H9 (cell line): ENCODE results near the gene CC2D2B. TPM values are rescaled to one million over a fixed set of nuclear protein-coding genes. Genes with fewer than 3 reads are reported as not detected.

Experiments
- DNase-seq: peaks from one replicate; pipeline ENCODE4 v3.0.0-alpha.2; 2017
- H2AFZ ChIP-seq: one replicate; pipeline ENCODE4 v1.6.1; 2013; ENCODE audit warnings: mild to moderate bottlenecking, low read length, control low read depth, moderate library complexity
- H2AK5ac ChIP-seq: 2 replicates; pipeline ENCODE4 v1.6.1; 2013; ENCODE audit warnings: low read length, control low read depth, mixed read lengths; ENCODE audit not compliant: insufficient read length
- H2BK120ac ChIP-seq: one replicate; pipeline ENCODE4 v1.6.1; 2013; ENCODE audit warnings: low read depth, mild to moderate bottlenecking, low read length, control low read depth, inconsistent platforms; ENCODE audit not compliant: poor library complexity, severe bottlenecking
- H2BK12ac ChIP-seq: 2 replicates; pipeline ENCODE4 v1.6.1; 2013; ENCODE audit warnings: low read length, control low read depth, mixed read lengths, low read depth; ENCODE audit not compliant: insufficient read length
- H2BK15ac ChIP-seq: 2 replicates; pipeline ENCODE4 v1.6.1; 2013; ENCODE audit warnings: low read depth, low read length, control low read depth
- H2BK20ac ChIP-seq: one replicate; pipeline ENCODE4 v1.6.1; 2013; ENCODE audit warnings: low read depth, mild to moderate bottlenecking, low read length, control low read depth, inconsistent platforms; ENCODE audit not compliant: poor library complexity, severe bottlenecking
- H2BK5ac ChIP-seq: 2 replicates; pipeline ENCODE4 v1.6.1; 2013; ENCODE audit warnings: low read length, control low read depth, mixed read lengths; ENCODE audit not compliant: insufficient read length
- H3K14ac ChIP-seq: 2 replicates; pipeline ENCODE4 v1.6.1; 2013; ENCODE audit warnings: low read length, control low read depth; ENCODE audit not compliant: insufficient read depth
- H3K18ac ChIP-seq: 2 replicates; pipeline ENCODE4 v1.6.1; 2013; ENCODE audit warnings: low read depth, mild to moderate bottlenecking, mixed read lengths, low read length, control low read depth; ENCODE audit not compliant: insufficient read length
- H3K23ac ChIP-seq: 2 replicates; pipeline ENCODE4 v1.6.1; 2013; ENCODE audit warnings: low read length, control low read depth, mixed read lengths, low read depth; ENCODE audit not compliant: insufficient read length
- H3K23me2 ChIP-seq: 2 replicates; pipeline ENCODE4 v1.6.1; 2013; ENCODE audit warnings: low read depth, mild to moderate bottlenecking, mixed read lengths, low read length, control low read depth; ENCODE audit not compliant: insufficient read length, poor library complexity, severe bottlenecking
- H3K27ac ChIP-seq: 2 replicates; pipeline ENCODE4 v1.5.1; 2013; ENCODE audit warnings: low read length, control low read depth, mixed read lengths, low read depth; ENCODE audit not compliant: insufficient read length
- H3K27me3 ChIP-seq: 2 replicates; pipeline ENCODE4 v1.6.1; 2013; ENCODE audit warnings: low read length, control low read depth, inconsistent platforms; ENCODE audit not compliant: insufficient read depth
- H3K4ac ChIP-seq: 2 replicates; pipeline ENCODE4 v1.6.1; 2013; ENCODE audit warnings: low read depth, mild to moderate bottlenecking, control low read depth, inconsistent platforms, low read length, moderate library complexity
- H3K4me1 ChIP-seq: 2 replicates; pipeline ENCODE4 v1.6.1; 2013; ENCODE audit warnings: low read length, control low read depth, inconsistent platforms; ENCODE audit not compliant: insufficient read depth
- H3K4me2 ChIP-seq: 2 replicates; pipeline ENCODE4 v1.6.1; 2013; ENCODE audit warnings: low read length, control low read depth, mixed read lengths; ENCODE audit not compliant: insufficient read length, insufficient read depth
- H3K56ac ChIP-seq: 2 replicates; pipeline ENCODE4 v1.6.1; 2013; ENCODE audit warnings: low read depth, mild to moderate bottlenecking, mixed read lengths, low read length, control low read depth; ENCODE audit not compliant: insufficient read length
- H3K79me1 ChIP-seq: 2 replicates; pipeline ENCODE4 v1.6.1; 2013; ENCODE audit warnings: low read depth, mild to moderate bottlenecking, moderate library complexity, low read length, control low read depth, inconsistent platforms; ENCODE audit not compliant: insufficient read depth, poor library complexity, severe bottlenecking
- H3K79me2 ChIP-seq: 2 replicates; pipeline ENCODE4 v1.6.1; 2013; ENCODE audit warnings: low read length, control low read depth, inconsistent platforms; ENCODE audit not compliant: insufficient read depth
- H3K9ac ChIP-seq: 2 replicates; pipeline ENCODE4 v1.6.1; 2013; ENCODE audit warnings: low read length, control low read depth, mixed read lengths; ENCODE audit not compliant: insufficient read length; ENCODE audit errors: extremely low read depth
- H3K9me3 ChIP-seq: one replicate; pipeline ENCODE4 v1.6.1; 2013; ENCODE audit warnings: low read depth, low read length, inconsistent platforms; ENCODE audit not compliant: control insufficient read depth
- H3T11ph ChIP-seq: one replicate; pipeline ENCODE4 v1.6.1; 2013; ENCODE audit warnings: mild to moderate bottlenecking, low read length, control low read depth, inconsistent platforms
- H4K20me1 ChIP-seq: one replicate; pipeline ENCODE4 v1.6.1; 2013; ENCODE audit not compliant: control insufficient read depth, insufficient read length, insufficient read depth
- H4K5ac ChIP-seq: 2 replicates; pipeline ENCODE4 v1.6.1; 2013; ENCODE audit warnings: low read depth, mild to moderate bottlenecking, mixed read lengths, low read length, control low read depth; ENCODE audit not compliant: insufficient read length
- H4K8ac ChIP-seq: replicated peaks from 2 replicates; pipeline ENCODE4 v1.6.1; 2013; ENCODE audit warnings: low read length, control low read depth, mixed read lengths, low read depth; ENCODE audit not compliant: insufficient read length
- H4K91ac ChIP-seq: 2 replicates; pipeline ENCODE4 v1.6.1; 2013; ENCODE audit warnings: low read depth, mild to moderate bottlenecking, moderate library complexity, mixed read lengths, low read length, control low read depth; ENCODE audit not compliant: insufficient read length
- H3K27ac Mint-ChIP-seq, 3 experiments: 2 replicates in 2 of 3; 3 replicates in 1 of 3; pipeline ENCODE4 v1.8.0; 2020 to 2021; ENCODE audit warnings: mixed read lengths in 3 of 3, mild to moderate bottlenecking in 1 of 3, moderate library complexity in 1 of 3
- H3K27me3 Mint-ChIP-seq: 2 replicates; pipeline ENCODE4 v1.8.0; 2021; ENCODE audit warnings: low read depth, mild to moderate bottlenecking, moderate library complexity, mixed read lengths
- H3K36me3 Mint-ChIP-seq, 3 experiments: 2 replicates in 2 of 3; 3 replicates in 1 of 3; pipeline ENCODE4 v1.8.0; 2020 to 2021; ENCODE audit warnings: low read depth in 3 of 3, mixed read lengths in 3 of 3; ENCODE audit not compliant: insufficient read depth in 1 of 3
- H3K4me1 Mint-ChIP-seq, 2 experiments: 2 replicates each; pipeline ENCODE4 v1.8.0; 2020; ENCODE audit warnings: mixed read lengths in 2 of 2
- H3K4me3 Mint-ChIP-seq, 2 experiments: 2 replicates in 1 of 2; 3 replicates in 1 of 2; pipeline ENCODE4 v1.8.0; 2020 to 2021; ENCODE audit warnings: mild to moderate bottlenecking in 2 of 2, mixed read lengths in 2 of 2, moderate library complexity in 1 of 2
- H3K9me3 Mint-ChIP-seq, 2 experiments: 2 replicates in 1 of 2; 3 replicates in 1 of 2; pipeline ENCODE4 v1.8.0; 2020; ENCODE audit warnings: mild to moderate bottlenecking in 2 of 2, mixed read lengths in 2 of 2, moderate library complexity in 1 of 2
- CTCF ChIP-seq: fragments of 200-600 bp; sonication (generic); conservative IDR thresholded peaks from 3 replicates; pipeline ENCODE4 v1.8.0; 2021; ENCODE audit warnings: antibody characterized with exemption, mild to moderate bottlenecking
- total RNA-seq: library from RNA; stranded (reverse); gene quantifications from 2 replicates; pipeline ENCODE4 v1.2.1, GENCODE V29; 2021

CC2D2B gene
- total RNA-seq, 1 experiment from 2014 or later = 0.72 TPM

GRCh38 chr10:95881316-95881715 lies 26.5 kb upstream of the CC2D2B start:
- H3K4me1 Mint-ChIP-seq = no peaks in the 10 kb centered on the region
- Histone ChIP-seq H3K79me2 (no peaks in the 10 kb centered on the region), H3K23ac (no peak overlapping the region), H3K79me1 (no peaks in the 10 kb centered on the region), H3K4me1 (no peaks in the 10 kb centered on the region), H3K9me3 (no peaks in the 10 kb centered on the region), H3K56ac (no peak overlapping the region), H4K91ac (no peak overlapping the region), H2BK15ac (no peak overlapping the region), H3K27ac (no peak overlapping the region), H4K20me1 (no peaks in the 10 kb centered on the region), H4K8ac (no peak overlapping the region), H2BK5ac (no peak overlapping the region), H3K23me2 (no peaks in the 10 kb centered on the region), H3K14ac (no peak overlapping the region), H3K4ac (no peak overlapping the region), H3K9ac (no peak overlapping the region), H2AFZ (no peak overlapping the region), H3K27me3 (no peaks in the 10 kb centered on the region), H4K5ac (no peak overlapping the region), H2AK5ac (no peak overlapping the region), H2BK12ac (no peak overlapping the region), H2BK120ac (no peak overlapping the region), H3K4me2 (no peak overlapping the region), H3T11ph (no peak overlapping the region), H2BK20ac (no peak overlapping the region), H3K18ac (no peak overlapping the region)
- TF ChIP-seq CTCF = no peak
- DNase-seq = no peak
- H3K27ac Mint-ChIP-seq = no peak overlapping the region
- H3K27me3 Mint-ChIP-seq = no peaks in the 10 kb centered on the region
- peaks cover 5 to 7% of the 10 kb centered on the region in 2 experiments; a peak in 3 of 5 replicates for H3K9me3 Mint-ChIP-seq
- H3K36me3 Mint-ChIP-seq = peaks cover 18 to 23% (median 19%) of the 10 kb centered on the region in 3 experiments
- H3K4me3 Mint-ChIP-seq = no peak overlapping the region
